Measurements from ENCODE around the gene PERM1. TPM values are rescaled to one million over a fixed set of nuclear protein-coding genes. Genes with fewer than 3 reads are reported as not detected.
A peak's percentile ranks its signal among the peaks of the same experiment; 100 is the strongest.

The PERM1 gene
- total and polyA plus RNA-seq, 9 of the 15 experiments (the other 6 are each of a cell fraction or from before 2014, with no cell fraction given) = not detected

GRCh38 chr1:938711-939489, 43.0 kb downstream of the PERM1 start (continued):
- TF ChIP-seq YY1 (IDR thresholded peaks at IDR 0.05; ENCODE audit: borderline replicate concordance in 1 of 3, control insufficient read depth in 1 of 3, extremely low read depth in 1 of 3, insufficient read depth in 3 of 3, insufficient read length in 1 of 3, insufficient replicate concordance in 2 of 3, low read depth in 1 of 3, low read length in 2 of 3) = peak in 2 of 3 experiments; percentile 17 to 60
- peak; percentile 56 to 85 for TF ChIP-seq E2F6 (IDR thresholded peaks at IDR 0.05; ENCODE audit: borderline replicate concordance in 1 of 2, extremely low read depth in 1 of 2, insufficient read depth in 1 of 2, insufficient read length in 1 of 2, low read depth in 1 of 2, low read length in 1 of 2, poor library complexity in 1 of 2, severe bottlenecking in 1 of 2)
- TF ChIP-seq MGA (IDR thresholded peaks at IDR 0.05) = peak; percentile 77
- peak; percentile 6 for TF ChIP-seq PCBP1 (IDR thresholded peaks at IDR 0.05; ENCODE audit: low read depth, low read length, poor library complexity, severe bottlenecking)
- peak; percentile 25; the same call in 1 of the 2 replicates for TF ChIP-seq ZFX (CRISPR knock-in tag; IDR thresholded peaks at IDR 0.05)
- TF ChIP-seq KHSRP (IDR thresholded peaks at IDR 0.05) = no peak
- 0 out of 2 replicates have a peak, but pooled peaks have one; percentile 16 for TF ChIP-seq CEBPG (CRISPR knock-in tag; IDR thresholded peaks at IDR 0.05)
- TF ChIP-seq CEBPG (tag; conservative IDR thresholded peaks at IDR 0.05 in 1 of 2, IDR thresholded peaks at IDR 0.05 in 1 of 2) = no peak
- peak; percentile 8 for TF ChIP-seq HMGN3 (IDR thresholded peaks at IDR 0.05; ENCODE audit: borderline replicate concordance, extremely low read depth, insufficient read length, low read depth, low read length)
- no peak for TF ChIP-seq KDM5B (IDR thresholded peaks at IDR 0.05; ENCODE audit: insufficient replicate concordance, low read depth, low read length)
- no peak for TF ChIP-seq ZNF57 (CRISPR knock-in tag; IDR thresholded peaks at IDR 0.05)
- TF ChIP-seq ZBTB7A (IDR thresholded peaks at IDR 0.05; ENCODE audit: borderline replicate concordance, control insufficient read depth, low read depth, low read length) = peak; percentile 86; the same call in 1 of the 2 replicates

Data from K562 (cell line).